ENCODE data around the gene AGK.

DNA sequence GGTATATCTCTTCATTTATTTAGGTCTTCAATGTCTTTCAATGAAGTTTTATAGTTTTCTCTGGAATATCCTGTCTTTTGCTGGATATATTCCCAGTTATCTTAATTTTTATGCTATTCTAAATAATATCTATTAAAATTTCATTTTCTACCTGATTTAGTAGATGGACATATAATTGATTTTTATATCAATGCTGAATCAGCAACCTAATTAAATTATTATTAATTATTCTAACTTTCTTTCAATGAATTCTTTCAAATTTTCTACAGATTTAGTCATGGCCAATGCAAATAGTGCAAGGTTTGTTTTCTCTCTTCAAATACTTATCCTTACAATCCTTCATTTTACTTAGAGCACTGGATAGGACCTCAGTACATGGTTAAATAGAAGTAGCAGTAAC, 94.0 kb downstream of the AGK start:
- TF ChIP-seq, protein P1, sequence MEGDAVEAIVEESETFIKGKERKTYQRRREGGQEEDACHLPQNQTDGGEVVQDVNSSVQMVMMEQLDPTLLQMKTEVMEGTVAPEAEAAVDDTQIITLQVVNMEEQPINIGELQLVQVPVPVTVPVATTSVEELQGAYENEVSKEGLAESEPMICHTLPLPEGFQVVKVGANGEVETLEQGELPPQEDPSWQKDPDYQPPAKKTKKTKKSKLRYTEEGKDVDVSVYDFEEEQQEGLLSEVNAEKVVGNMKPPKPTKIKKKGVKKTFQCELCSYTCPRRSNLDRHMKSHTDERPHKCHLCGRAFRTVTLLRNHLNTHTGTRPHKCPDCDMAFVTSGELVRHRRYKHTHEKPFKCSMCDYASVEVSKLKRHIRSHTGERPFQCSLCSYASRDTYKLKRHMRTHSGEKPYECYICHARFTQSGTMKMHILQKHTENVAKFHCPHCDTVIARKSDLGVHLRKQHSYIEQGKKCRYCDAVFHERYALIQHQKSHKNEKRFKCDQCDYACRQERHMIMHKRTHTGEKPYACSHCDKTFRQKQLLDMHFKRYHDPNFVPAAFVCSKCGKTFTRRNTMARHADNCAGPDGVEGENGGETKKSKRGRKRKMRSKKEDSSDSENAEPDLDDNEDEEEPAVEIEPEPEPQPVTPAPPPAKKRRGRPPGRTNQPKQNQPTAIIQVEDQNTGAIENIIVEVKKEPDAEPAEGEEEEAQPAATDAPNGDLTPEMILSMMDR (optimal IDR thresholded peaks at IDR 0.05 in 1 of 3, IDR thresholded peaks at IDR 0.05 in 1 of 3, conservative IDR thresholded peaks at IDR 0.05 in 1 of 3; ENCODE audit: extremely low read depth in 1 of 3, insufficient read depth in 2 of 3, low read length in 3 of 3): no peak
- no peak for TF ChIP-seq EZH2 (IDR thresholded peaks at IDR 0.05; ENCODE audit: low read length)

All from keratinocyte (primary cell).